Retinal pigment epithelial cell (primary cell): ENCODE measurements around the gene MSMO1.

Experiments used
- DNase-seq: peaks from one replicate; pipeline ENCODE4 v3.0.0-alpha.2; 2010; ENCODE audit warnings: low read depth
- H3K4me3 ChIP-seq: 2 replicates; pipeline ENCODE4 v1.5.1; 2011; ENCODE audit warnings: mild to moderate bottlenecking, low read length, control low read depth, moderate library complexity
- CTCF ChIP-seq: conservative IDR thresholded peaks from 2 replicates; pipeline ENCODE4 v1.5.1; 2011; ENCODE audit warnings: low read depth, low read length, control low read depth, inconsistent platforms

MSMO1 gene

GRCh38 chr4:165361810-165362209 lies 34.3 kb downstream of the MSMO1 start:
- no peak for TF ChIP-seq CTCF
- H3K4me3 ChIP-seq = no peak overlapping the region
- no peak for DNase-seq

- no peak for DNase-seq
- H3K4me3 ChIP-seq = no peak overlapping the region
- no peak for TF ChIP-seq CTCF
Observed at GRCh38 chr4:165364452-165365080, 37.1 kb downstream of the MSMO1 start.

- DNase-seq = no peak
- no peak overlapping the region for H3K4me3 ChIP-seq
- no peak for TF ChIP-seq CTCF
Observed at GRCh38 chr4:165367040-165367439, 39.6 kb downstream of the MSMO1 start.

- no peak for DNase-seq
- TF ChIP-seq CTCF = no peak
- H3K4me3 ChIP-seq = no peak overlapping the region
Observed at GRCh38 chr4:165368114-165368513, 40.6 kb downstream of the MSMO1 start.

- TF ChIP-seq CTCF = no peak
- no peak overlapping the region for H3K4me3 ChIP-seq
- DNase-seq = no peak
Observed at GRCh38 chr4:165368567-165368966, 41.1 kb downstream of the MSMO1 start.

- H3K4me3 ChIP-seq = no peak overlapping the region
- no peak for DNase-seq
- TF ChIP-seq CTCF = no peak
Observed at GRCh38 chr4:165369522-165369921, 42.1 kb downstream of the MSMO1 start.

GRCh38 chr4:165370530-165370929 lies 43.1 kb downstream of the MSMO1 start:
- H3K4me3 ChIP-seq = no peak overlapping the region
- DNase-seq = no peak
- no peak for TF ChIP-seq CTCF
